ENCODE results near the gene TECPR2.

TECPR2 gene

DNA sequence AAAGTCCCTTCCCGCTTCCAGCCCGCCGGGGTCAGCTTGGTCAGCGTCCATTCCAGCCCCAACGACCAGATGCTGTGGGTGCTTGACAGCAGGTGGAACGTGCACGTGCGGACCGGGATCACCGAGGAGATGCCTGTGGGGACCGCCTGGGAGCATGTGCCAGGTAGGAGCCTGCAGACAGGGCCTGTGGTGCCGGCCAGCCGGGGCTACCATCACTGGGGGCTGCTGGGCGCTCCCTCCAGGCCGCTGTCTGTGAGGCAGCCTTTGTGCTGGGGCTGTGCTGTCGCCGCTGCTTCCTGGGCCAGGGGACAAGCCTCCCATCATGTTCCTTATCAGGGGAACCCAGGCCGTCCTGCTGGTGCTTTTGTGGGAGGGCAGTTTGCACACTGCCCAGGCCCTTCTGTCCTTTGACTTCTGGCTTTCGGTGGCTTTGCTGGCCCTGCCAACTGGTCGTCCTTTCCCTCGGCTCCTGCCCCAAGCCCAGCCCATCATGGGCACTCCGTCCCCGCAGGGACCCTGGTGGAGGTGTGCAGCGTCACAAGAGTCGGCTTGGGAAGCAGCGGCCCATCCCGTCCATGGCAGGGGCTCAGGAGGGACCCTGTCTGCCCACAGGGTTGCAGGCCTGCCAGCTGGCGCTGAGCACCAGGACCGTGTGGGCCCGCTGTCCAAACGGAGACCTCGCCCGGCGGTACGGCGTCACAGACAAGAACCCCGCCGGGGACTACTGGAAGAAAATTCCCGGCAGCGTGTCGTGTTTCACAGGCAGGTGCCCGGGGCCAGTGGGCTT is 134.4 kb downstream of the TECPR2 start:
- DNase-seq (ENCODE audit: low read depth) = no peak

DNA sequence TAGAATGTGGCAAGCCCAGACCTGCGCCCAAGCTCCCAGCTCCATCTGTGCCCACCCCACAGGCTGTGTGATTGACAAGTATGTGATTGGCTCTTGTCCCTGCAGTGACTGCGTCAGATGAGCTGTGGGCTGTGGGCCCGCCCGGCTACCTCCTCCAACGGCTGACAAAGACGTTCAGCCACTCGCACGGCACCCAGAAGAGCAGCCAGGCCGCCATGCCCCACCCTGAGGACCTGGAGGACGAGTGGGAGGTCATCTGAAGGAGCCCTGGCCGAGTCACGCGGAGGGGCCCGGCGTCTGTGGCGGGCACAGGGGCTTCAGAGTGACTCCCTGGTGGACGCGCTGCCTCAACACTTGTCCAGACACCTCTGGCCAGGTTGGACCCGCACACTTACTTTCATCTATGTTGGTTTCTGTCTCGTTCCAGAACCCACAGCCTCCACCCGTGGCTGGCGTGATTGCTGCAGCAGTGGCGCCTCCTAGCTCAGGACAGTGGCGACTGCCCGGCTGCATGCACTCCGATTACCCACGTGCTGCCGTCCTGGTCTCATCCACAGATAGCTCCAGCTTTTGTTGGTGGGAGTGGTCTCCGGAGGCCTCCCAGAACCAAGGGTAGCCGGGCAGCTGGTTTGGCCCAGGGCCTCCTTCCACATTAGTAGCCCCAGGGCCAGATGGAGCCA is 135.4 kb downstream of the TECPR2 start:
- no peak for DNase-seq (ENCODE audit: low read depth)

DNA sequence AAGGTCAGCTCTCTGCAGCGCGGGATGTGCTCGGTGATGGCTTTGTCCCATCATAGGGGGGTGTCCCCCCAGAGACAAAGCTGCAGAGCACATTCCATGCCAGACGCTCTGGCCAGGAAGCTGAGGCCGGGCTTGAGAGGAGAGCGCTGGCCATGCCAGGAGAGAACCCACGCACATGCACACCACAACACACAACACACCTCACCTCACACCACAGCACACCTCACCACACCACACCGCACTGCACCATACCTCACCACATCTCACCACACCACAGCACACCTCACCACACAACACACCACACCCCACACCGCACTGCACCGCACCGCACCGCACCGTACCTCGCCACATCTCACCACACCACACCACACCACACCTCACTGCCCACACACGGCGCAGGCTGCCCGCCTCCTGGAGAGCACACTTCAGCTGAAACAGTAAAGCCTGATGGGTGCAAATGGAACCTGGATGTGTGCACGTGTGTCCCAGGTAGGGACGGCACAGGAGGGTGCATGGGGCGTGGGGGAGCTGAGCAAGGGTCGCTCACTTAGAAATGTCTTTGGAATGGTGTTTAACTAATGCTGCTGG is 136.0 kb downstream of the TECPR2 start:
- DNase-seq (ENCODE audit: low read depth) = no peak

DNA sequence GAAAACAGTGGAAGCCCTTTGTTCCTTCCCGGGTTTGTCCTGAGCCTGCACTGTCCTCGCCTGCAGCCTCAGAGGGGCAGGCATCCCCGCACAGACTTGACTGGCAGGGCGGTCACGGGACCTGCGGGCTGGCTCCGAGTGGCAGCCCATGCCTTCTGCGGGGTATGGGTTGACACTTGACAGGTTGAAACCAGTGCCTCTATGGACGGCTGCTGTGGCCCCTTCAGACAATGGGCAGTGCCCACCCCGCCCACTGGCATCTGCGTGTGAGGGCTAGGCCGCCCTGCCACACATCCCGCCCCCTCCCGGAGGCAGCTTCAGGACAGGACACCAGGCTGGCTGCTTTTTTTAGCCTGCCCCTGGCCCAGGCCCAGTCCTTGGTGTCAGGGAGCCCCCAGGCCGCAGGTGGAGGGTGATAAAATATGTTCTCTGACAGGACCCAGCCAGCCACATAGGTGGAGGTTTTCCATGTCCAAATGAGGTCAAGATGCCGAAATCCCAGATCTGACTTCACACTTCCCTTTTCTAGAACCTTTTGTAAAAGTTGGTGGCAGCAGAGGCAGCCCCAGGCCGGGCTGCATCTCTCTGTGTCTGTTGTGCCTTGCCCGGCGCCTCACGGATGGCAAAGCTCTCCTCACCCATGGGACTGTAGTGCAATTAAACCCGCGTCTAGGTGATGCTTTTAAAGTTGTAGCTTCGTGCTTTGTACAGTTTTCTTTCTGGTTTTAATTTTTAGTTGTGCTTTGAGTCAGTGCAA is 136.8 kb downstream of the TECPR2 start:
- no peak for DNase-seq (ENCODE audit: low read depth)

DNA sequence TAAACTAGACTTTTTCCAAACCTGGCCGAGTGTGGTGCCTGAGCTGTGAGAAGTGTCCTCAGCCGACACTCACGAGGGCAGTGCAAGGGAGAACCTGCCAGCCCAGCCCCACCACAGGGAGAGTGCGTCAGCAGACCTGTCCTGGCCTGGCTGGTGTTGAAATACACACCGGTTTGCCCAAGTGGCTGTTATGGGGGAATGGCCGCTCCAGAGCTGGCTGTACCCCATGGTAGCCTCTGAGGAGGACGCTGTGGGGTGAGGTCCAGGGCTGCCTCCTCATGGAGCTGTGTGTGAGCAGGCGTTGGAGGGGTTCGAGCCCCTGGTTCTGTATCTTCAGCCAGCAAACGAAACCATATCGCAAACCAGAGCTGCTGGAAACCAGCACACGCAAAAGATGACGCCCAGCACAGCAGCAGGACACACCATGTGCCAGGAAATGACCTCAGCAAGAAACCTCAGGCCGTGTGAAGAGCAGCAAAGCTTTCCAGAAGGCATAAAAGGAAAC is 137.5 kb downstream of the TECPR2 start:
- DNase-seq (ENCODE audit: low read depth) = no peak

DNA sequence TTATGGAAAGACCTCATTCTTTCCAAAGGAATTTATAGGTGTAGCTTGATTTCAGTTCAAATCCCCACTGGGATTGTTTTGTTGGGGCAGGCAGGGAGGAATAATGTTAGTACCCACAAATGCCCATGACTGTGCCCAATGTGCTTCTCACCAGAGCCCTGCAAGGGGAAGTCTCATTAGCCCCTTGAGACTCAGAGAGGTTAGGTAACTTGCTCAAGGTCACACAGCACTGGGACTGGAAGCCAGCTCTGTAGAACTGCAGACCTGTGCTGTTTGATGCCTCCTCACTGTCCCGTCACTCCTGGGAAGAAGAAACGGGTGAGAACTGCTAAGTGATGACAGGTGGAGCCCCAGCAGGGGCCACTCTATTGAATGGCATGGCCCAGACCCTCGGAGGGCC is 138.0 kb downstream of the TECPR2 start:
- no peak for DNase-seq (ENCODE audit: low read depth)

DNA sequence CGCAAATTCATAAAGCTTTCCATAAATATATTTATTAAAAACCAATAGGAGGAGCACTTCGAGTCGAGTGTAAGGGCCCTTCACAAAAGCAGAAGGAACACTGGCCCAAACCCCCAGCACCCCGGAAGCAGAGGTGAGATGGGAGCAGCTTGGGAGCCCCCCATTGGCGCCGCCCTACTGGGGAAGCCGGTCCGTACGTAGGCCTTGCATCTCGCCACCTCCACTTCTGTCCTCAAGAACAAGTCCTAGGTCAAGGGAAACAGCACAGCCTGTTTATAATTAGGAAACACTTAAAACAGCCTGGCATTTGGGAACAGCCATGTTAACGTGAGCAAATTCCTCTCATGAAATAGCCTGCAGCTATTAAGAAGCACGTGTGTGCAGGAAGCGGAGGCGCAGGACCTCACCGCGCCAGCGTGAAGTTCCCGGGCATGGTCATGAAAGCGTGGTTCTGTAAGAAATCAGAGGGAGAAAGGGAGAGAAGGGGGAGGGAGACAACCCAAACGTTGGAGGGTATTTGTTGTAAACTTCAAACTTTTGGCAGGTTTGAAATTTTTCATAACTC is 139.1 kb downstream of the TECPR2 start:
- DNase-seq (ENCODE audit: low read depth) = no peak

DNA sequence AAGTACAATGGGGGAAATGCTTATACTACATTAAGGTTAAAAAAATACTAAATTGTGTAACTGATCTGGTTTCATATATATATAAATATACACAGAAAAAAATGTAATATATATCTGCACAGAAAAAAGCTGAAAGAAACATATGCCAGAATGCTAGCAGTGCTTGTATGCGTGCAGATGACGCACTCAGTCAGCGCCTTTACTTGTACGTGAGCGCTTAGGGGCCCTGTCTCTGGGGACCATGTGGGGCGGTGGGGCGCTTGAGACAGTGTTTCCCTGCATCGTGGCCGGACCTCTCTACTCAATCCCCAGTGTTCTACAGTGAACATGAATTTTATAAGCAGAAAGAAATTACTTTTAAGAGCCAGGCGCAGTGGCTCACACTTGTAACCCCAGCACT is 139.8 kb downstream of the TECPR2 start:
- DNase-seq (ENCODE audit: low read depth) = no peak

DNA sequence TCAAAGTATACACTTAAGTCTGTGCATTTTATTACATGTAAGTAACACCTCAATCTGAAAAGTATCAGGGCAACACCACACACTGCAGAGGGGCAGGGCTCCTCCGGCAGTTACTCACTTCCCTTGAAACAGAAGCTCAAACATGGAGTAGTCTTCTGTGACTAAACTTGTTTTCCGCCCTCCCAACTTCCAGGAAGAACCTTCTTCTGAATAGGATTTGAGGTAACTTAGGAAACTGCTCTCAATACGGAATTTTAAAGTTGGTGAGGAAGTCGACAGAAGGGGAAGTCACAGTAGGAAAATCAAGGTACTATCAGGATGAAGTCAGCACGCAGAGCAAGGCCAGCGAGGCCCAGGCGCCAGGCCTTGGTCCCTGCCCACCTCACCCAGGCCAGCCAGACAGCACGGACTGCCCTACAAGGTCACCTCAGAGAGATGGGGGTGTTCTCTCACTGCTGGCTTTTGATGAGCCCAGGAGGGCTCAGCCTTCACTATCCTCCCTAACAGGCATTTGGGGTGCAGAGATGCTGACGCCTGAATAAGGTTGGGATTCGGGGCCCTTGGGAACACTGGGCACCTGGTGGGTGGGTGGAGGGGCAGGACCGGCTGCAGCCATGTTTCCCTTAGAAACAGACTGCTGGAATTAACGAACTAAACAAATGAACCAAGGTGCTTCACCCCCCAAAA is 141.0 kb downstream of the TECPR2 start:
- DNase-seq (ENCODE audit: low read depth) = no peak

DNA sequence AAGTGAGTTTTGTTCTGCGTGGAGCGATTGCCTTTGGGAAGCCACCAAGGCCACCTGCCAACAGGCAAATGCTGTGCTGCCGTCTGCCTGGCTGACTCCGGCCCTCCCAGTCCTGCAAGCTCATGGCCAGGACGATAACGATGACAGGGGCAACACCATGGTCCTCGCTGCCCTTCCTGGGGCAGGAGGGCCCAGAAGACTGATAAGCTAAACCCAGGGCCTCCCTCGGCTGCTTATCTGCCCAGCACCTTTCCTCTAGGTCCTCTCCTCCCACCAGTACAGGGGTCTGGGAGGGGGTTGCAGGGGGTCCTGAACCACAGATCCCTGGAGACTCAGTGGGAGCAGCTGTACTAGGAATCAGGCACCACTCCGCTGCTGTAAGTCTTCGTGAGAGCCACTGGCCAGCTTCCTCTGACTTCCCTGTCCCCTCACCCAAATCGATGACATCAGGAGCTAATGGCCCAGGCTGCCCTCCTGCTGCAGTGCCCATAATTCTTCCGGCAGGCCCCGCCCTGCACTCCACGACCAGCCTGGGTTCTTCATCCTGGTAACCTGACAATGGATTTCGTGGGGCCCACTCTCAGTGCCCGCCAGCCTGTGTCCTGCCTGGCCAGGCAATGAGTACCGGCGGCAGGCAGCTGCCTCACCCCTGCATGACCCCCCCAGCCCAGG is 141.7 kb downstream of the TECPR2 start:
- no peak for DNase-seq (ENCODE audit: low read depth)

DNA sequence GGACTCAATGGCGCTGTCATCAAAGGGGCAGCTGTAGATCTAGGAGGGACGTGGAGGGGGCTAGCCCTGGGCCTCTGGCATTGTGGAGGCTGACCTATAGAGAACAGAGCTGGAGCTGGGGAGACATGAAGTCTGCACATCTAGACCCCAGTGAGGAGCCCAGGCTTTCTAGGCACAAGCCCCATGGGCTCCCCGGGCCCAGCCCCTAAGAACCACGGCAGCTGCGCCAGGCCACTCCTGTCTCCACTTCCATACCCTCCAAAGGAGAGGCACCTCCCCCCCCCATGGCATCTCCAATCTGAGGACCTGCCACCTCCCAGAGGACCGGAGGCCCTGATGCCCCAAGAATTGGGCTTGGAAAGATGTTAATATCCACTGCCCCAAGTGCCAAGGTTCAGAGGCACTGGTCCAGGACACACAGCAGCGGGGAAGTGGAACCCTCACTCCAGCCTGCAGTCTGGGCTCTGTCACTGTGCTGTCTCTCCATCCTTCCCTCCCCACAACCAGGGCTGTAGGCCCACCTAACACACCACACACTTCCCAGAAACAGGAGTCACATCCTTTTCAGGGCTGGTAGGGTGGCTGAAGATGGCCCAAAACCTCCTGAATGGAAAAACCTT is 142.4 kb downstream of the TECPR2 start:
- DNase-seq (ENCODE audit: low read depth) = no peak

DNA sequence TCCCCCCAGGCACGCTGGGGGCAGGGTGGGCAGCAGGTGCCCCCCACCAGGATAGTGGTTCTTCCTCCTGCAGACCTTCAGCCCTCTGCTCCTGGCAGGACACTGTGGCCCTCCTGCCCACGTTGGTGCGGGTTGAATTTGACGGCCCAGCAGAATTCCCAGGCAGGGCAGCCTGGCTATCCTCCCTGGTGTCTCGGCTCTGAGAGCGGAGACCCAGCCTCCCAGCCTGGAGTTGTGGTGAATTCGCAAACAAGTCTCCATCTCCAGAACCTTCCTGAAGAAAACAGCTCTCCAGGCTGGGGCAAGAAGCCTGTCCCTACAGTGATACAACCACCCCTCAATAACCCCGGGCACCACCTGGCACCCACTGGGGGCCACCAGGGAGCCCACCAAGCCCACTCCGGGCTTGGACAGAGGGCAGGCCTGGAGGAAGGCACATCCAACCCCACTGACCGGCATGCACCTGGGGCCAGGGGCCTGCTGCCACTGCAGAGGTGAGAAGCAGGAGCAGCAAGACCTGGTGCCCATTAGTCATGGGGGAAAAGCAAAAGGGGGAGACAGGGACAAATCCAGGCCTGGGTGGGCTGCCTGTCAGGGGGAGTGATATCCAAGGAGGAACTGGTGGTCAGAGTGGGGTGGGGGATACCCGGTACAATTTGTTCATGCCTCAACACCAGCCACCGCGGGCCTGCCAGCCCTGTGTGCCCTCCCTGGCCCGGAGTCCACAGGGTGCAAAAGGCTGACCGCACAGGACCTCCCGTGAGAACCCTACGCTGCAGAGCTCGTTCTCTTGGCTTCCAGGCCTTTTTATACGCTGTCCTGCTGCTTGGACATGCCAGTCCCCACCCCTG is 143.3 kb downstream of the TECPR2 start:
- no peak for DNase-seq (ENCODE audit: low read depth)

DNA sequence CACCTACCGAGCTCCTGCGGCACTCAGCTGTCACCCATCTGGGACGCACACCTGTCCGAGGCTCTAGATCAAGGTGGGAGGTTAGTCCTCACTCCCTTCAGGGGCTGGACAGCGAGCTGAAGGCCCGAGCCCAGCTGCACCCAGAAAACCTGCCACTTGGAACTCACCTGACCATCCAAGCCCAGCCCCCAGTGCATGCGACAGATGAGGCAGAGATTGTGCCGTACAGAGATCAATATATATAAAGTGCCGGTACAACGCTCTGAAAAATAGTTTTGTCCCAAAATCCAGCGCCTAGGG is 143.8 kb downstream of the TECPR2 start:
- DNase-seq (ENCODE audit: low read depth) = no peak

DNA sequence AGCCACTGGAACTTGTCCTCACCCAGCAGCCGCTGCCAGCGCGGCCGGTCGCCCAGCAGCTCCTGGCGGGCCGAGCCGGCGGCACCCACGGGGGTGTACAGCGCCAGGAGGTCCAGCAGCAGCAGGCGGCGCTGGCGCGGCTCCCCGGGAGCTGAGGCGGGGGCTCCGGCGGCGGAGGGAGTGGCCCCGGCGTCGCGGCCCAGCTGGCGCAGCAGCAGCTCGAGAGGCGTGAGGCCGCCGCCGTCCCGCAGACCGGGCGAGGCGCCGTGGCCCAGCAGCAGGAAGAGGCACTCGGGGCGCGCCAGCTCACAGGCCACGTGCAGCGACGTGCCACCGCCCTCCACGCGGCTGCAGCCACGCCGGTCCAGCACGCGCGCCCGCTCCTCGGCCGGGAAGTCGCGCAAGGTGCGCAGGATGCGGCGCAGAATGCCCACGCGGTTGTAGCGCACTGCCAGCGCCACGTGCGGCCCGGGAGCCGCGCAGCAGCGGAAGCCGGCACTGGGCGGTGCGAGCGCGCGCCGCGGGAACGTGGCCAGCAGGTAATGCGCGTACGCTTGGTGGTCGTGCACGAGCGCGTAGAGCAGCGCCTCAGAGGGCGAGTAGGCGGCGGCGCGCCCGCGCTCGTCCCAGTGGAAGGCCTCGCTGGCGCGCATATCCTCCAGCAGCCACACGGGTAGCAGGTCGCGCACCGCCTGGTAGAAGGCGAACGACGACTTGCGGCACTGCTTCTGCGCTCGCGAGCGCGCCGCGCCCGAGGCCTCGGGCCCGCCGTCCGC is 144.5 kb downstream of the TECPR2 start:
- DNase-seq (ENCODE audit: low read depth) = no peak

DNA sequence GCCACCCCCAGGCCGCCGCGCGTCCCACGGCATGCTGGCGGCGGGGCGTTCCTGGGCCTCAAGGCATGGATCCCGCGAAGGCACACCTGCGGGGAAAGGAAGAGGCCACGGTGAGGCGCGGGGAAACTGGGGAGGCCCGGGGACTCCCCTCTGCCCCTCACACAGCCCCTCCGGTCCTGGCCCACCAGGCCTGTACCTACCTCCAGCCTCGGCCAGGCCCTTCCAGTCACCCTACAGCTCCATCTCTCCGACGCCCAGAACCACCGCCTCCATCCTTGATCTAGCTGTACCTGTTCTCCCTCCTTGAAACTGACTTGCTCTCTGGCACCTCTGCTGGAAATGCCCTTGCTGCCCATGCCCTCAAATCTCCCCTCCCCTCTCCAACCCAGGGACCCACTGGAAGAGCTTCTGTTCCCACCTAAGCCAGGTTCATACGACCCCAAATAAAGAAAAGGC is 145.1 kb downstream of the TECPR2 start:
- DNase-seq (ENCODE audit: low read depth) = no peak

DNA sequence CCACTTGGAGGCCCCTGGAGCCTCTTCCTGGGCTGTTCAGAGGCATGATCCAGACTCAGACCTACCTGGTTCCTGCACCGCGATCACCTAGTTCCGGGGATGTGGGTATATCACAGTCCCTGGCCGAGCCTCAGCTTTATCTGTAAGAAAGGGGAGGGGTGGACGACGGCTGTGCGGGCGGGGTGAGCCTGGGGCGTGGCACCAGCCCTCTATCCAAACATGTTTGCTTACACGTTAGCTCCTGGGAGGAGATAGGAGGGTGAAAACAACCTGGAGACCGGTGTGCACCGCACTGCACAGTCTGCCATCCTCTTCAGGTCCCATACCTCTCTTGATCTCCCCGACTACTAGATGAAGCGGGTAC is 145.7 kb downstream of the TECPR2 start:
- DNase-seq (ENCODE audit: low read depth) = no peak

DNA sequence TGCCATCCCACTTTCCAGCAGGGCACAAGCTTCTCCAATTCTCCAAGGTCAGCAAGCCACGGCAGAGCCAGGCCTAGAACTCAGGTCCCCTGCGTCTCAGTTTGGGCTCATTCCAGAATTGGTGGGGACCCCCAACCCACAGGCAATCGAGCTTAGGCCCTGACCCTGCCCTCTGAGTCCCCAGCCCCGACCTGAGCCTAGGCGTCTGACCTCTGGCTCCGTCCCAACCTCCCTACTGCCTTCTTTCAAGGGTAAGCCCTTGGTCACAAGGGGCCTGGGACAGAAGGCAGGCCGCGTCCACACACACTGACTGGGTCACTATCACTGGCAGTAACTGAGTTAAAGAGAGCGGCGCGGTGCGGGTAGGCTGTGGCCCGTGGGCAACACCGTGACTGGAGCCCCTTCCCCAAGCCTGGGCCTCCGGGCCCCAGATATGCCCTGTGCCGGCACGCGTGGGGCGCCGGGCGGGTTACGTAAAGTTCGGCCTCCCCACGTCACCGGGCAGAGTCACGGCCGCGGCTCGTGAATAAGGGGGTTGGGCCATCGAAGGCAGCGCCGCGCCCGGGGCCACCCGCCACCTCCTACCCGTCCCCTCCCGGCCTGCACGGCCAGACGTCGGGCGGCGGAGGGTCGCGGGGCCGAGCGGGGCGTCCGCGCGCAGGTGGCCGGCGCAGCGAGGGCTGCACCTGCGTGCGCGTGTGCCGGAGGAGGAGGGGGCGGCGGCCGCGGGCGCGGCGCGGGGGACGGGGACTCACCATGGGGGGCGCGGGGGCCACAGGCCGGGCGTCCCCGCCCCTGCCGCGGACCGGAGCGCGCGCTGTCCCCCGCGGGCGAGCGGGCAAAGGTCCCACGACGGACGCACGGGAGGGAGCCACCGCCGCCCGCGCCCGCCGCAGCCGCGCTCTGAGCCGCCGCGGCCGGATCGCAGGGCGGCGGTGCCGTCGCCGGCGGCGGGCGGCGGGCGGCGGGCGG is 146.3 kb downstream of the TECPR2 start:
- no peak for DNase-seq (ENCODE audit: low read depth)
